Loucy (cell line): Measurements from ENCODE around the gene LNPK.

Source experiments
- CTCF ChIP-seq: fragments of 200-600 bp; sonication (generic); conservative IDR thresholded peaks from 2 replicates; pipeline ENCODE4 v1.5.1; 2014; ENCODE audit warnings: mild to moderate bottlenecking, antibody characterized with exemption, low read length
- EZH2phosphoT487 ChIP-seq: fragments of 200-600 bp; IDR thresholded peaks from 2 replicates; pipeline ENCODE4 v1.6.1; 2018; ENCODE audit warnings: antibody characterized with exemption, mild to moderate bottlenecking, moderate library complexity, borderline replicate concordance

- no peak for TF ChIP-seq CTCF
- TF ChIP-seq EZH2phosphoT487 = no peak
Measured at GRCh38 chr2:175955136-175955535, 46.9 kb downstream of the LNPK start.
